ENCODE results near the gene C5orf15.
"Not testable (repeated sequence)": the region's sequence is repeated elsewhere in the genome, so short reads cannot be mapped to it uniquely, and the experiment has no call there.

Gene C5orf15

GRCh38 chr5:133962131-133962530 lies 6.3 kb downstream of the C5orf15 start:
- no peak for DNase-seq

DNA sequence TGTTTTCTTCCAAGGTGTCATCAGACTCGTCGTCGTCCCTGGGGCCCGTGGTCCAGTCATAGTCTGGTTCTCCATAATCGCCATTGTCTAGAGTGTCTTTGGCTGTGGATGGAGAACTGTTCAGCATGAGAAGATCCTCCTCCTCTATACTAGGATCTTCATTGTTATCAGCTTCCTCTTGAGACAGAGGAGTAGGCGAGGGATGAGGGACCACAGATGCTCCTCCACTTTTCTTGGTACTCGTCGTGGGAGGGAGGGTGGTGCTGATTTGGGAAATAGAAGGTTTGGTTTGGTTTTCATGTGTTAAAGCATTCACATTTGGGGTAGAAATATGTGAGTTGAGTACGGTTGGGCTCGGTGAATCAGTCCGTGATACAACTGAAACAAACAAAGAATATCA lies 8.8 kb downstream of the C5orf15 start:
- no peak for DNase-seq

- DNase-seq = no peak
These were observed 10.8 kb downstream of the C5orf15 start for GRCh38 chr5:133957591-133957990.

- DNase-seq = no peak
These were observed 11.3 kb downstream of the C5orf15 start for GRCh38 chr5:133957080-133957479.

GRCh38 chr5:133956196-133956595 lies 12.2 kb downstream of the C5orf15 start:
- not testable (repeated sequence) for DNase-seq

DNA sequence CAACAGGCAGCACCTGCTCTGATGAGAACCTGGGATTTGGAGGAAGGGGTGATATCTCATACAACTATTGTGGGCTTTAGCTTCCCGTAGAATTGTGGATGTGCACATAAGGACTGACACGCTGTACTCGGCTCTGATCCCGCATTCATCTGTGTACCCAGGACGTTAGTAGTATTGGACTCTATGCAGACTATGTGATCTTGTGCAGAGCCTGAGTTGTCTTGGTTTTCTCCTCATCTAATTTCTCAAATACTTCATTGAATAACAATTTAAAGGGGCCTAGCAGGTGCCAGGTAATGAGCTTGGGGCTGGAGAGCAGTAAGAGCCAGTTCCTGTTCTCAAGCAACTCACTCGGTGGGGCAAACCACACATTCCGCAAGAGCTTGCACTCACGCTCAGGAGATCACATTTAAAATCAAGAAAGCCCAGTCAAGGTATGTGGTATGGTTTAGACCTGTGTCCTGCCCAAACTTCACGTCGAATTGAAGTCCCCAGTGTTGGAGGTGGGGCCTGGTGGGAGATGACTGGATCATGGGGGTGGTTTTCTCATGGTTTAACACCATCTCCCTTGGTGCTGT lies 14.8 kb downstream of the C5orf15 start:
- DNase-seq = no peak

- no peak for DNase-seq
These were observed 15.5 kb downstream of the C5orf15 start for GRCh38 chr5:133952729-133953567.

- no peak for DNase-seq
These were observed 17.4 kb downstream of the C5orf15 start for GRCh38 chr5:133950821-133951612.

GRCh38 chr5:133948721-133949120 lies 19.7 kb downstream of the C5orf15 start:
- DNase-seq = no peak

DNA sequence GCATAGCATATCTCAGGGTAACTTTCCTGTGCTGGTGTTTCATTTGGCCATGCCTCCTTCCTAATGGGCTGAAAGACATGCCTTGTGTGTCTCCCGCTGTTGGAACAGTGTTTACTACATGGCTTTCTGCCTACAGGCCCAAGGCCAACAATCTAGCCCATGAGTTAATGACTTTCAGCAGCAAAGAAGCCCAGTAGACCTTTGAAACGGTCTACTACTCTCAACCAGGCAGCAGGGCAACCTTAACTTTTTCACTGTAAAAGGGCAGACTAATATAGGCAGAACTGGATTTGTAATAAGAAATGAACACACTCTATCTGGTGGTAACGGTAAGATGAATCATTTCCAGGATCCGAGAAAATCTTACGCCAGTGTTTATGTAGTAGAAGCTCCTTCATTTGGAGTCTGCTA lies 21.0 kb downstream of the C5orf15 start:
- DNase-seq = no peak

DNA sequence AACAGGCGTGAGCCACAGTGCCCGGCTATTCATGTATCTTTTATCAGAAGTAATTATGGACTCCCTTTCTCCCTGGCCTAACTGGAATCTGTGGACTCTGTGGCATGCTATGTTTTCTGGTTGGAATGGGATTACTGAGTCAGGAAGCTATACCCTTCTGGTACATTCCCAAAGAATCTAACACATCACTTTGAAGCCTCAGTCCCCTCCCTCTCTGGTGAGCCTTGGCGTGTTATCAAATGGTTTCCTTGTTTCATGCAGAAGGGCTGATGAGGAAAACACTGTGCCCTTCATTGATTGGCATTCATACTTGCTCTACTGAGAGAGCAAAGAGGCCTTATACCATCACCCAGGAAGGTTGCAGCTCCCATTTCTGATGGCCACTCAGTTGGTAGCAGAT lies 22.9 kb downstream of the C5orf15 start:
- no peak for DNase-seq

GRCh38 chr5:133944263-133945185 lies 23.9 kb downstream of the C5orf15 start:
- no peak for DNase-seq

DNA sequence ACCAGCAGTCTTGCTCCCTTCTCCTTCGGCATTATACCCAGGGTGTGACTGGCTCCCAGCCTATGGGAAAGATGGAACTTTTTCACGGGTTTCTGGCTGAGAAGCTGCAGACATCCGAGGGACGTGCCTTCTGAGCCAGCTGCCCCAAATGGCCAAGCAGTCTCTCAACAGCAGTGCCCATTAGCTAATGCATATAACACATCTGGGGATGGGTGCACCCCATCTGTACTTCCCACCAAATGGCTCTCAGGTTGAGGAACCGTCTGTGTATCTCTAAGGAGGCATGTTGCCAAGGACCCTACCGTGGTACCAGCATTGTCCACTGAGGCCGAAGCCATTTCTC lies 25.0 kb downstream of the C5orf15 start:
- DNase-seq = no peak

DNA sequence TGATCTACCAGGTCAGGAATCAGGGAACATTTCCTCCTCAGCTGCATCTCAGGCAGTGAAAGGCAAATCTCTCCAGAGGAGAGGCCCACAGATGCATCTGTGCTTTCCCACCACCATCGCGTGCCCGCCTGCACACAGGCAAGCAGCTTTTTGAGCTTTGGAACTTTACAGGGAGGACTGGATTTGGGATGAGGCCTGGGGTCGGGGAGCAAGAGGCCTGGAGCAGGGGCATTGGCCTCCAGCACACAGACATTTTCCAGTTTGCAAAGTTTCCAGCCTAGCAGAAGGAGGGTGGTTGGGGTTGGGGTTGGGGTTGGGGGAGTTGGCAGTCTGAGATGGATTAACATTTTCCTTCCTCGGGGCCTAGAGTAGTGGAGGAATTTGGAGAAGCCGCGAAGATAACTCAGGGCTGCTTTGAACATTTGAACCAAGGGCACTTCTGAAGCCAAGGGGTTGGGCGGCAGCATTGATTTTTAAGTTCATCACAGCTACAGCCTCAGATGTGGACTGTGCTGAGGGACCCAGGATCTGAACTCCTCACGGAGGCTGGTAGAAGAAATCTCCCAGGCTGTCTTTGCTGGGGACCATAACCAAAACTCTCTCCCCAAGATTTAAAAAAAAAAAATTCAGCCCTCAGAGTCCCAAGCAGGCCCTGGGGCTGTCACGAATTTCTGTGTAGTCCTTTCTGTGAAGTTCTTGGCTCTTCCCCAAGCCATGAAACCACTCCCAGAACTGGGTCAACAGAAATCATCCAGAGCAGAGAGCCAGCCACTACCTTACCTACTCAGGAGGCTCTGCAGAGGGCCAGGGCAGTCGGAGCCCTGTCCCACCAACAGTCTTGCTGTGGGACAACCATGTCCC lies 25.6 kb downstream of the C5orf15 start:
- no peak for DNase-seq

DNA sequence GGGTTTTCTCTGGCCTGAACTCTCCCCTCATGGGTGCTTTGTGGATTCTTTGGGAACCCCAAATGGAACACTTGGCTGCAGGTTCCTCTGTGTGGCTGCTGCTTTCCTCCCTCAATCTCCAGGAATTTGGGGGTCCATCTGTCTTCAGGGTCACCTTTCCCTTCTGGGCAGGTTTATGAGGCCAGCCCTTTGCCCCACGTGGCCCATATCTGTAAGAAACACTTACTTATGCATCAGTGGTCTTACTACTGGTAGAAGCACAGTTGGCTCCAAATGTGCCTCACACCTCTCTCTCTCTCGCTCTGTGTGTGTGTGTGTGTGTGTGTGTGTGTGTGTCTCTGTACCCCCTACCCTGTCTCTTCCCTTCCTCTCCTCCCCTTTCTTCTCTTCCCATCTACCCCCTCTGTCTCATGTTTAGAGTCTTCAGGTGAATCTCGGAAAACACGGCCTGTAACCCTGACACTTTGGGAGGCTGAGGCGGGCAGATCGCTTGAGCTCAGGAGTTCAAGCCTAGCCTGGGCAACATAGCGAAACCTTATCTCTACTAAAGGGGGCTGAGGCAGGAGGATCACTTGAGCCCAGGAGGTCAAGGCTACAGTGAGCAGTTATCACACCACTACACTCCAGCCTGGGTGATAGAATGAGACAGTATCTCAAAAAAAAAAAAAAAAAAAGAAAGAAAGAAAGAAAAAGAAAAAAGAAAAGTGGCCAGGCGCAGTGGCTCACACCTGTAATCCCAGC lies 26.8 kb downstream of the C5orf15 start:
- DNase-seq = no peak

- DNase-seq = no peak
These were observed 28.8 kb downstream of the C5orf15 start for GRCh38 chr5:133939668-133940067.

- DNase-seq = no peak
These were observed 29.5 kb downstream of the C5orf15 start for GRCh38 chr5:133938929-133939328.

GRCh38 chr5:133938039-133938821 lies 30.2 kb downstream of the C5orf15 start:
- no peak for DNase-seq

GRCh38 chr5:133937628-133938027 lies 30.8 kb downstream of the C5orf15 start:
- DNase-seq = not testable (repeated sequence)

GRCh38 chr5:133936651-133937015 lies 31.8 kb downstream of the C5orf15 start:
- no peak for DNase-seq

Measured in hippocampal formation (tissue), 2 donors.